HepG2 (cell line): ENCODE measurements around the gene LRRC25. TPM values are rescaled to one million over a fixed set of nuclear protein-coding genes. Genes with fewer than 3 reads are reported as not detected.

ENCODE experiments used
- EZH2 ChIP-seq: conservative IDR thresholded peaks from 2 replicates; pipeline ENCODE4 v1.6.1; 2012; ENCODE audit warnings: mild to moderate bottlenecking, low read depth, low read length, moderate library complexity
- FOXM1 ChIP-seq: sonication (generic); formaldehyde crosslinking; IDR thresholded peaks from 2 replicates; pipeline ENCODE4 v1.5.0; 2020; ENCODE audit warnings: missing genetic modification reagents
- GTF3A ChIP-seq: sonication (generic); formaldehyde crosslinking; conservative IDR thresholded peaks from 2 replicates; pipeline ENCODE4 v1.4.0; 2020; ENCODE audit warnings: mild to moderate bottlenecking, missing genetic modification reagents
- HOMEZ ChIP-seq: IDR thresholded peaks from 2 replicates; pipeline ENCODE4 v1.6.1; 2016; ENCODE audit warnings: low read depth
- KMT2B ChIP-seq: IDR thresholded peaks from 2 replicates; pipeline ENCODE4 v1.6.1; 2016; ENCODE audit warnings: missing genetic modification reagents, missing compliant biosample characterization
- MED8 ChIP-seq: sonication (generic); formaldehyde crosslinking; IDR thresholded peaks from 2 replicates; pipeline ENCODE4 v1.8.1; 2023; ENCODE audit warnings: mild to moderate bottlenecking, missing genetic modification reagents; ENCODE audit not compliant: insufficient replicate concordance
- MXI1 ChIP-seq: IDR thresholded peaks from 3 replicates; pipeline ENCODE4 v1.6.1; 2012; ENCODE audit warnings: low read depth, low read length, inconsistent platforms, borderline replicate concordance
- PCBP1 ChIP-seq: fragments of 200-400 bp; formaldehyde crosslinking; IDR thresholded peaks from 2 replicates; pipeline ENCODE4 v1.6.1; 2017; ENCODE audit warnings: mild to moderate bottlenecking, low read depth, low read length, borderline replicate concordance
- POLR2AphosphoS2 ChIP-seq: IDR thresholded peaks from 2 replicates; pipeline ENCODE4 v1.6.1; 2011; ENCODE audit warnings: low read depth, low read length, improper control_type of control experiment
- SMC3 ChIP-seq: IDR thresholded peaks from 2 replicates; pipeline ENCODE4 v1.6.1; 2011; ENCODE audit warnings: low read length, improper control_type of control experiment
- SRF ChIP-seq: IDR thresholded peaks from 2 replicates; pipeline ENCODE4 v1.6.1; 2011; ENCODE audit warnings: mild to moderate bottlenecking, low read depth, low read length, moderate library complexity
- YY1 ChIP-seq: IDR thresholded peaks from 2 replicates; pipeline ENCODE4 v1.6.1; 2011; ENCODE audit warnings: low read length, low read depth, moderate library complexity, mild to moderate bottlenecking; ENCODE audit not compliant: insufficient read depth, insufficient replicate concordance
- ZBTB1 ChIP-seq: sonication (generic); formaldehyde crosslinking; IDR thresholded peaks from 2 replicates; pipeline ENCODE4 v1.4.0; 2020; ENCODE audit warnings: missing genetic modification reagents, borderline replicate concordance
- ZBTB8A ChIP-seq: sonication (generic); formaldehyde crosslinking; IDR thresholded peaks from 2 replicates; pipeline ENCODE4 v1.4.0; 2020; ENCODE audit warnings: mild to moderate bottlenecking, low read depth, missing genetic modification reagents, borderline replicate concordance
- ZHX2 ChIP-seq, 2 experiments: sonication (generic) in 1 of 2; formaldehyde crosslinking in 1 of 2; IDR thresholded peaks; 2 replicates each; pipeline versions ENCODE4 v1.6.1 to v1.9.0; 2014 to 2022; ENCODE audit warnings: antibody characterized with exemption in 1 of 2, borderline replicate concordance in 1 of 2, inconsistent platforms in 1 of 2, low read depth in 1 of 2, missing genetic modification reagents in 1 of 2
- ZNF260 ChIP-seq: sonication (generic); formaldehyde crosslinking; IDR thresholded peaks from 2 replicates; pipeline ENCODE4 v1.4.0; 2020; ENCODE audit warnings: missing genetic modification reagents, low read depth, mild to moderate bottlenecking, borderline replicate concordance
- ZNF468 ChIP-seq: sonication (generic); formaldehyde crosslinking; IDR thresholded peaks from 2 replicates; pipeline ENCODE4 v1.8.0; 2022; ENCODE audit warnings: mild to moderate bottlenecking, moderate library complexity, missing genetic modification reagents
- ZNF556 ChIP-seq: sonication (generic); formaldehyde crosslinking; IDR thresholded peaks from 2 replicates; pipeline ENCODE4 v1.4.0; 2020; ENCODE audit warnings: mild to moderate bottlenecking, missing genetic modification reagents, borderline replicate concordance
- ZNF597 ChIP-seq: sonication (generic); formaldehyde crosslinking; IDR thresholded peaks from 2 replicates; pipeline ENCODE4 v1.5.0; 2020; ENCODE audit warnings: missing genetic modification reagents
- ZNF776 ChIP-seq: sonication (generic); formaldehyde crosslinking; IDR thresholded peaks from 2 replicates; pipeline ENCODE4 v1.4.0; 2020; ENCODE audit warnings: mild to moderate bottlenecking, missing genetic modification reagents
- polyA plus RNA-seq, 8 experiments: library from polyadenylated mRNA; depleted of rRNA in 3 of 8; stranded (reverse) in 7 of 8; unstranded in 1 of 8; fragments of >200 nt; fragmentation: Illumina TruSeq in 4 of 8; extraction: Trizol in 4 of 8; gene quantifications; 2 replicates each; pipeline versions ENCODE4 v1.2.1 to v1.2.3, GENCODE V29; 2011 to 2016; ENCODE audit warnings: low read depth in 4 of 8, missing spikeins in 1 of 8, mixed read lengths in 1 of 8; ENCODE audit not compliant: insufficient read depth in 1 of 8
- total RNA-seq, 5 experiments: library from RNA; depleted of rRNA; stranded (reverse); fragments of >200 nt; fragmentation: Illumina TruSeq; extraction: Trizol; gene quantifications; 2 replicates each; pipeline ENCODE4 v1.2.3, GENCODE V29; 2016; ENCODE audit warnings: low read depth in 1 of 5

LRRC25 gene
- total and polyA plus RNA-seq, 2 of the 13 experiments (the other 11 are each of a cell fraction or from before 2014, with no cell fraction given) = 0.13 to 0.53 TPM

GRCh38 chr19:18388100-18388959 lies 9.1 kb downstream of the LRRC25 start (continued):
- peak; percentile 37; the same call in 1 of the 3 replicates for TF ChIP-seq MXI1
- no peak for TF ChIP-seq ZBTB8A (CRISPR knock-in tag)
- TF ChIP-seq ZNF556 = peak; percentile 92
- no peak for TF ChIP-seq SRF
- no peak; the same call in 1 of the 2 replicates for TF ChIP-seq SMC3
- TF ChIP-seq POLR2AphosphoS2 = no peak
- TF ChIP-seq EZH2 = no peak
- TF ChIP-seq ZNF597 (CRISPR knock-in tag) = no peak
- TF ChIP-seq ZBTB1 = no peak
- TF ChIP-seq PCBP1 = peak; percentile 78; the same call in 1 of the 2 replicates
- TF ChIP-seq KMT2B = no peak; the same call in 1 of the 2 replicates
- TF ChIP-seq ZNF260 (CRISPR knock-in tag) = 0 out of 2 replicates have a peak, but pooled peaks have one; percentile 26
- TF ChIP-seq FOXM1 (CRISPR knock-in tag) = 0 out of 2 replicates have a peak, but pooled peaks have one; percentile 30
- TF ChIP-seq MED8 (CRISPR knock-in tag) = peak; percentile 86
- peak; percentile 96 for TF ChIP-seq ZNF776 (CRISPR knock-in tag)
- peak; percentile 93 for TF ChIP-seq GTF3A (CRISPR knock-in tag)
- no peak for TF ChIP-seq ZNF468 (CRISPR knock-in tag)
- TF ChIP-seq HOMEZ = no peak; the same call in 1 of the 2 replicates
- TF ChIP-seq YY1 = peak; percentile 60
- no peak for TF ChIP-seq ZHX2 (IDR thresholded peaks at IDR 0.05; ENCODE audit: low read depth)
- peak; percentile 89 for TF ChIP-seq ZHX2 (CRISPR knock-in tag; IDR thresholded peaks at IDR 0.05; ENCODE audit: borderline replicate concordance)
